GM18858 (cell line): ENCODE data around the gene ABCC5.
"Not testable (repeated sequence)": the region's sequence is repeated elsewhere in the genome, so short reads cannot be mapped to it uniquely, and the experiment has no call there.

Source experiments
- ATAC-seq: cut with Tn5 transposase; IDR thresholded peaks from one replicate; pipeline ENCODE4 v1.9.1; 2021; ENCODE audit not compliant: unreplicated experiment

Gene ABCC5

GRCh38 chr3:184016811-184017671 is 643 bp downstream of the ABCC5 start:
- peak; percentile 17 for ATAC-seq

- no peak for ATAC-seq
Measured at GRCh38 chr3:184016169-184016570, 1.5 kb downstream of the ABCC5 start.

GRCh38 chr3:184015381-184016019 is 2.2 kb downstream of the ABCC5 start:
- ATAC-seq = no peak

GRCh38 chr3:184011937-184012889 is 5.5 kb downstream of the ABCC5 start:
- ATAC-seq = no peak

GRCh38 chr3:184011230-184011876 is 6.3 kb downstream of the ABCC5 start:
- no peak for ATAC-seq

GRCh38 chr3:184008161-184008560 is 9.5 kb downstream of the ABCC5 start:
- ATAC-seq = no peak

GRCh38 chr3:184007143-184007813 is 10.4 kb downstream of the ABCC5 start:
- not testable (repeated sequence) for ATAC-seq

- ATAC-seq = peak; percentile 71
Measured at GRCh38 chr3:184005941-184006507, 11.7 kb downstream of the ABCC5 start.

- no peak for ATAC-seq
Measured at GRCh38 chr3:184004476-184004875, 13.2 kb downstream of the ABCC5 start.

- no peak for ATAC-seq
Measured at GRCh38 chr3:184003187-184003967, 14.3 kb downstream of the ABCC5 start.

GRCh38 chr3:184002469-184002868 is 15.2 kb downstream of the ABCC5 start:
- no peak for ATAC-seq

GRCh38 chr3:184001761-184002160 is 15.9 kb downstream of the ABCC5 start:
- ATAC-seq = no peak

GRCh38 chr3:183991403-183991802 is 26.3 kb downstream of the ABCC5 start:
- no peak for ATAC-seq

GRCh38 chr3:183988216-183988790 is 29.4 kb downstream of the ABCC5 start:
- no peak for ATAC-seq

- ATAC-seq = no peak
Measured at GRCh38 chr3:183987000-183987600, 30.6 kb downstream of the ABCC5 start.

- no peak for ATAC-seq
Measured at GRCh38 chr3:183984749-183985729, 32.6 kb downstream of the ABCC5 start.

GRCh38 chr3:183984127-183984740 is 33.5 kb downstream of the ABCC5 start:
- ATAC-seq = no peak
